Pancreas (tissue), 10 donors: ENCODE results near the gene CLEC14A. TPM values are rescaled to one million over a fixed set of nuclear protein-coding genes. Genes with fewer than 3 reads are reported as not detected.
A peak's percentile ranks its signal among the peaks of the same experiment; 100 is the strongest.

Experiments
- ATAC-seq, 4 donors: fragments of 200-7000 bp; cut with Tn5 transposase; one replicate each; pipeline versions ENCODE4 v1.8.0 to v1.9.1; 2020; ENCODE audit warnings: mild to moderate bottlenecking in 4 of 4, moderate library complexity in 4 of 4
- DNase-seq, 6 donors: peaks; one replicate each; pipeline ENCODE4 v3.0.0-alpha.2; 2020
- FAIRE-seq: peaks from 2 replicates; lab custom pipeline; 2012; peaks lifted over from hg19 to GRCh38; lab: Jason Lieb, UNC
- H3K27ac ChIP-seq, 4 donors: fragments of 200-600 bp; sonication (generic); 1 replicate in 3 of 4; 2 replicates in 1 of 4; pipeline versions ENCODE4 v1.5.0 to v1.8.0; 2020
- H3K27me3 ChIP-seq, 4 donors: fragments of 200-600 bp; one replicate each; pipeline ENCODE4 v1.8.0; 2021
- H3K36me3 ChIP-seq, 3 donors: fragments of 200-600 bp; sonication (generic) in 1 of 3; one replicate each; pipeline versions ENCODE4 v1.5.0 to v1.8.0; 2020 to 2021
- H3K4me1 ChIP-seq, 3 donors: fragments of 200-600 bp; one replicate each; pipeline ENCODE4 v1.8.0; 2021
- H3K4me3 ChIP-seq, 4 donors: fragments of 200-600 bp; sonication (generic) in 2 of 4; one replicate each; pipeline versions ENCODE4 v1.5.0 to v1.8.0; 2020 to 2021
- H3K9me3 ChIP-seq, 4 donors: fragments of 200-600 bp; one replicate each; pipeline ENCODE4 v1.8.0; 2021
- WGBS, 2 donors: extraction: QIAGEN DNeasy Blood & Tissue Kit; methylation state at CpG; one replicate each; pipeline ENCODE4 v1.1.7; 2013; 5-methylcytosine and 5-hydroxymethylcytosine counted together
- intact Hi-C, 3 donors: fragments of 100-400 bp; cut with DNase I; formaldehyde crosslinking; loops; one replicate each; pipeline versions ENCODE4 v1.11.1 to v1.14.2; 2022
- polyA plus RNA-seq, 2 donors: library from polyadenylated mRNA; stranded (reverse); fragments of 200-250 nt; gene quantifications; one replicate each; pipeline ENCODE4 v1.2.3, GENCODE V29; 2013
- total RNA-seq, 6 donors: library from RNA; stranded (reverse); fragmentation: NEBNext Ultra II Directional in 4 of 6; extraction: Animal tissue kit (Norgen Biotek cat#: 25700) in 4 of 6; gene quantifications; one replicate each; pipeline versions ENCODE4 v1.2.1 to v1.2.4, GENCODE V29; 2021 to 2023
- TF ChIP-seq, protein P1 (sequence below), 4 donors: fragments of 200-600 bp; sonication (generic) in 3 of 4; IDR thresholded peaks; one replicate each; pipeline versions ENCODE4 v1.5.0 to v1.8.0; 2021; ENCODE audit warnings: antibody characterized with exemption in 4 of 4
- donor health status: healthy with polysubstance abuse.
- donor health status: DM: no; HTN: no; CAD: no; lungs with moderate emphysema.
- donor health status: DM: no; HTN: no; CAD: no.
- donor health status: control.
- donor health status: control.
- donor health status: Bipolar disorder and iron deficiency.
- donor health status: DM: yes; HTN: yes; CAD: no.
- donor health status: DM: no; HTN: no; CAD: no.
- donor health status: DM: no; HTN: no; CAD: no.
- donor health status: DM: yes; HTN: yes; CAD: no.

Gene CLEC14A
- total and polyA plus RNA-seq, 8 donors: 2.6 to 7.5 (median 3.5) TPM

- DNase-seq (no peak), ATAC-seq (no peak), FAIRE-seq (no peak)
- TF ChIP-seq, protein P1, sequence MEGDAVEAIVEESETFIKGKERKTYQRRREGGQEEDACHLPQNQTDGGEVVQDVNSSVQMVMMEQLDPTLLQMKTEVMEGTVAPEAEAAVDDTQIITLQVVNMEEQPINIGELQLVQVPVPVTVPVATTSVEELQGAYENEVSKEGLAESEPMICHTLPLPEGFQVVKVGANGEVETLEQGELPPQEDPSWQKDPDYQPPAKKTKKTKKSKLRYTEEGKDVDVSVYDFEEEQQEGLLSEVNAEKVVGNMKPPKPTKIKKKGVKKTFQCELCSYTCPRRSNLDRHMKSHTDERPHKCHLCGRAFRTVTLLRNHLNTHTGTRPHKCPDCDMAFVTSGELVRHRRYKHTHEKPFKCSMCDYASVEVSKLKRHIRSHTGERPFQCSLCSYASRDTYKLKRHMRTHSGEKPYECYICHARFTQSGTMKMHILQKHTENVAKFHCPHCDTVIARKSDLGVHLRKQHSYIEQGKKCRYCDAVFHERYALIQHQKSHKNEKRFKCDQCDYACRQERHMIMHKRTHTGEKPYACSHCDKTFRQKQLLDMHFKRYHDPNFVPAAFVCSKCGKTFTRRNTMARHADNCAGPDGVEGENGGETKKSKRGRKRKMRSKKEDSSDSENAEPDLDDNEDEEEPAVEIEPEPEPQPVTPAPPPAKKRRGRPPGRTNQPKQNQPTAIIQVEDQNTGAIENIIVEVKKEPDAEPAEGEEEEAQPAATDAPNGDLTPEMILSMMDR (IDR thresholded peaks at IDR 0.05): no peak
- H3K4me1 ChIP-seq: no peaks in the 10 kb centered on the region
- H3K27ac ChIP-seq: no peak overlapping the region
- intact Hi-C loops: no loop called here
- 55 to 69% methylated on average over 2 of the region's 2 CpGs for WGBS, 2 donors
- no peaks in the 10 kb centered on the region for H3K36me3 ChIP-seq
- H3K4me3 ChIP-seq: no peak overlapping the region
- H3K9me3 ChIP-seq: no peaks in the 10 kb centered on the region
- H3K27me3 ChIP-seq: no peaks in the 10 kb centered on the region
Measured at GRCh38 chr14:38257507-38257906, 1.6 kb upstream of the CLEC14A start.

DNA sequence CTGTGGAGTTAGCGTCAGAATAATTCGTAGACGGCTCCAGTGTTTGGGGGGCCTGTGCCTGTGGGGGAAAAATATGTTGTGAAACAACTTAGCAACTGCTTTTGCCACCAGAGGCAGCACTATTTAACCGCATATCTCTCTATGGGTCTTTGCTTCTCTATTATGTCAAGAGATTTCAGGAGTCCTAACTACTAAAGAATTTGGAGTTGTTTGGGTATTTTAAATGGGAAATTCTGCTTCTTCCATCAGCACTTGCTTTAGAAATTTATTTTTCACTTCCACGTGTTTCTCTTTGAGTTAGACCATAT is 594 bp upstream of the CLEC14A start:
- intact Hi-C loops: no loop called here
- H3K36me3 ChIP-seq: no peaks in the 10 kb centered on the region
- DNase-seq (no peak), FAIRE-seq (no peak), ATAC-seq (peak in 2 of 4 donors; percentile 30 to 59)
- H3K4me1 ChIP-seq: no peaks in the 10 kb centered on the region
- H3K4me3 ChIP-seq: no peak overlapping the region
- H3K9me3 ChIP-seq: no peaks in the 10 kb centered on the region
- H3K27ac ChIP-seq: no peak overlapping the region
- H3K27me3 ChIP-seq: no peaks in the 10 kb centered on the region
- TF ChIP-seq, protein P1 (IDR thresholded peaks at IDR 0.05): no peak
- WGBS, 2 donors: 58 to 62% methylated on average over 5 of the region's 5 CpGs

DNA sequence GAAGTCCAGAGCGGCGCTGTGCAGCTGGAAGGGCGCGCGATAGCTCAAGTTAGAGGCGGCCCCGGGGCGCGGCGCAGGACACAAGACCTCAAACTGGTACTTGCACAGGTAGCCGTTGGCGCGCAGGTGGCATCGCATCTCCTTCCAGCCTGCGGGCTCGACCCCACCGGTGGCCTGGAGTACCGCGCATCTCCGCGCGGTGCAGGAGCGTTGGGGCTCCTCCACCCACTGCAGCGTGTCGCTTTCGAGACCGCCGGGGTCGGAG is 553 bp downstream of the CLEC14A start:
- H3K27ac ChIP-seq: peak overlapping the region in 1 of 4 donors; percentile 33
- H3K36me3 ChIP-seq: no peaks in the 10 kb centered on the region
- H3K27me3 ChIP-seq: no peaks in the 10 kb centered on the region
- H3K9me3 ChIP-seq: no peaks in the 10 kb centered on the region
- H3K4me3 ChIP-seq: peak overlapping the region in 3 of 4 donors; percentile 3 to 39 (median 23)
- intact Hi-C loops: no loop called here
- FAIRE-seq: no peak
- H3K4me1 ChIP-seq: no peaks in the 10 kb centered on the region
- 2 to 5% methylated on average over 27 to 29 of the region's 29 CpGs for WGBS, 2 donors
- ATAC-seq: peak; percentile 24 to 85 (median 60)
- peak in 3 of 6 donors; percentile 11 to 69 (median 63) for DNase-seq
- TF ChIP-seq, protein P1 (IDR thresholded peaks at IDR 0.05): no peak

DNA sequence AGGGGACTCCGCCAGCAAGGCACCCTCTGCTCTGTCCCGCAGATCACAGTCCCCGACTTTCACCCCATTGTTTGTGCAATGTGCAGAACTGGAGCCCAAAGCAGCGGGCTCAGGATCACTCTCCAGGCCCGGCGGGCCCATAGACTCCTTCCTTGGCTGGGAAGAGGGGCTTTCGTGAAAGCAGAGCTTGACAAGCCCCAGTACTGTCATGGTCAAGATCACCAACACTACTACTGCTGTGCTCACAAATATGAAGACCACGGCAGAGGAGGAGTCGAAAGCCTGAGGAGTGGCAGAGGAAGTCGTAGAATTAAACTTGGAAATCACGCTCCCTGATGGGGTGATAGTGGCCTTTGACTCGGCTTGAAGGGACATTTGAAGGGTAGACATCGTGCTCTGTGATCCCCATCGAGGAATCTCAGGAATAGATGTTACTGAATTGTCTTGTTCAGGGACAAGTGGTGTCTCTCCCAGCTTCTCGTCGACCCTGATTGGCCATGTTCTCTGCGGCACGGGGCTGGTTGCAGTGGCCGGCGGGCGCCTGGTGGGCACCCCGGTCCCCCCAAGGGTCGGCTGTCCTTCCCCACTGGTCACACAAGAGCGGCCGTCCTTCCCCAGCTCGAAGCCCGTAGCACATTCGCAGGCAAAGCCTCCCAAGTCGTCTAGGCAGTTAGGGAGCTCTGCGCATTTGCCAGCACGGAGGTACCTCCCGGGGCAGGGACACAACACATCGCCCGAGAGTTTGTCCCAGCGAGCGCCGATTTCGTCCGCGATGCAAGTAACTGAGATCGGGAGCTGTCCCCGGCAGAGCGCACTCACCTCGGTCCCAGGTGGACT is 1.1 kb downstream of the CLEC14A start:
- intact Hi-C loops: no loop called here
- 13 to 19% methylated on average over 44 of the region's 44 CpGs for WGBS, 2 donors
- ATAC-seq (no peak), DNase-seq (peak in 1 of 6 donors; percentile 52), FAIRE-seq (no peak)
- H3K27me3 ChIP-seq: no peaks in the 10 kb centered on the region
- H3K36me3 ChIP-seq: no peaks in the 10 kb centered on the region
- H3K27ac ChIP-seq: no peak overlapping the region
- TF ChIP-seq, protein P1 (IDR thresholded peaks at IDR 0.05): no peak
- H3K9me3 ChIP-seq: no peaks in the 10 kb centered on the region
- peak overlapping the region in 2 of 4 donors; percentile 23 to 39 for H3K4me3 ChIP-seq
- H3K4me1 ChIP-seq: no peaks in the 10 kb centered on the region

GRCh38 chr14:38253676-38254075 is 2.2 kb downstream of the CLEC14A start:
- H3K27me3 ChIP-seq: no peaks in the 10 kb centered on the region
- no peak for DNase-seq
- 52 to 60% methylated on average over 4 of the region's 4 CpGs for WGBS, 2 donors
- H3K36me3 ChIP-seq: no peaks in the 10 kb centered on the region
- H3K27ac ChIP-seq: no peak overlapping the region
- intact Hi-C loops: no loop called here
- no peaks in the 10 kb centered on the region for H3K4me1 ChIP-seq
- no peaks in the 10 kb centered on the region for H3K9me3 ChIP-seq
- no peak for ATAC-seq
- TF ChIP-seq, protein P1 (IDR thresholded peaks at IDR 0.05): no peak
- no peak overlapping the region for H3K4me3 ChIP-seq
- FAIRE-seq: no peak
